IMR-90 (cell line): ENCODE data around the gene GNA14. TPM values are rescaled to one million over a fixed set of nuclear protein-coding genes. Genes with fewer than 3 reads are reported as not detected.

Experiments used
- ATAC-seq: fragments of 200-7000 bp; cut with Tn5 transposase; 2 replicates; pipeline ENCODE4 v1.9.1; 2020; ENCODE audit warnings: low read depth, mild to moderate bottlenecking, moderate library complexity
- BruUV-seq: library from RNA; stranded (reverse); fragments of 400-500 nt; replicated peaks from 2 replicates; lab custom pipeline; 2021; lab: Mats Ljungman, UMichigan
- CTCF ChIA-PET: fragments of 300-600 bp; formaldehyde crosslinking; extraction: SDS; loops from one replicate; lab custom pipeline; 2021; ENCODE audit warnings: antibody characterized with exemption; lab: Yijun Ruan, JAX
- POLR2A ChIA-PET: fragments of 300-600 bp; sonication (Branson Sonifier 250); formaldehyde crosslinking; loops from one replicate; lab custom pipeline; 2022; ENCODE audit warnings: antibody characterized with exemption; ENCODE audit not compliant: unreplicated experiment; lab: Charles Lee
- DNase-seq: peaks from one replicate; pipeline ENCODE4 v3.0.0; 2013
- H2AFZ ChIP-seq: replicated peaks from 2 replicates; pipeline ENCODE3; 2013; ENCODE audit warnings: low read length, mild to moderate bottlenecking; ENCODE audit not compliant: poor library complexity
- H2AK5ac ChIP-seq: 2 replicates; pipeline ENCODE4 v1.6.1; 2013; ENCODE audit warnings: low read depth, low read length, inconsistent platforms
- H2AK9ac ChIP-seq: replicated peaks from 2 replicates; pipeline ENCODE3; 2013; ENCODE audit warnings: mild to moderate bottlenecking, low read depth, low read length, moderate library complexity; ENCODE audit not compliant: poor library complexity
- H2BK120ac ChIP-seq: 2 replicates; pipeline ENCODE4 v1.6.1; 2013; ENCODE audit warnings: low read depth, low read length, inconsistent platforms
- H2BK15ac ChIP-seq: 3 replicates; pipeline ENCODE4 v1.6.1; 2013; ENCODE audit warnings: low read depth, low read length, inconsistent platforms
- H2BK20ac ChIP-seq: 2 replicates; pipeline ENCODE4 v1.6.1; 2013; ENCODE audit warnings: low read depth, mild to moderate bottlenecking, inconsistent platforms, low read length, moderate library complexity
- H2BK5ac ChIP-seq: 2 replicates; pipeline ENCODE4 v1.6.1; 2013; ENCODE audit warnings: mild to moderate bottlenecking, low read depth, low read length, inconsistent platforms; ENCODE audit not compliant: poor library complexity, severe bottlenecking
- H3K14ac ChIP-seq: replicated peaks from 2 replicates; pipeline ENCODE4 v1.6.1; 2013; ENCODE audit warnings: low read depth, low read length, inconsistent platforms
- H3K18ac ChIP-seq: 2 replicates; pipeline ENCODE4 v1.6.1; 2013; ENCODE audit warnings: low read depth, low read length, control low read depth
- H3K23ac ChIP-seq: 2 replicates; pipeline ENCODE4 v1.6.1; 2013; ENCODE audit warnings: low read depth, low read length, inconsistent platforms
- H3K27ac ChIP-seq: 2 replicates; pipeline ENCODE4 v1.5.1; 2013; ENCODE audit warnings: mild to moderate bottlenecking, control low read depth, low read length; ENCODE audit not compliant: insufficient read depth
- H3K27me3 ChIP-seq: 2 replicates; pipeline ENCODE4 v1.6.1; 2013; ENCODE audit warnings: low read length; ENCODE audit not compliant: control insufficient read depth, insufficient read depth
- H3K36me3 ChIP-seq: 2 replicates; pipeline ENCODE4 v1.6.1; 2013; ENCODE audit warnings: low read length, mixed read lengths; ENCODE audit not compliant: control insufficient read depth, insufficient read depth
- H3K4ac ChIP-seq: 2 replicates; pipeline ENCODE4 v1.6.1; 2013; ENCODE audit warnings: low read depth, low read length, inconsistent platforms
- H3K4me1 ChIP-seq: 2 replicates; pipeline ENCODE4 v1.6.1; 2013; ENCODE audit warnings: low read length, mixed read lengths; ENCODE audit not compliant: control insufficient read depth, insufficient read depth
- H3K4me2 ChIP-seq: 2 replicates; pipeline ENCODE4 v1.6.1; 2013; ENCODE audit warnings: low read depth, mild to moderate bottlenecking, control low read depth, low read length, moderate library complexity
- H3K4me3 ChIP-seq: 2 replicates; pipeline ENCODE4 v1.5.1; 2013; ENCODE audit warnings: low read depth, mild to moderate bottlenecking, control low read depth, low read length, moderate library complexity; ENCODE audit not compliant: insufficient read depth
- H3K56ac ChIP-seq: 2 replicates; pipeline ENCODE4 v1.6.1; 2013; ENCODE audit warnings: low read length, inconsistent platforms; ENCODE audit not compliant: insufficient read depth; ENCODE audit errors: extremely low read depth
- H3K79me1 ChIP-seq, 2 experiments: 2 replicates each; pipeline ENCODE4 v1.6.1; 2013; ENCODE audit warnings: low read length in 2 of 2, inconsistent platforms in 1 of 2, low read depth in 1 of 2
- H3K9ac ChIP-seq: 2 replicates; pipeline ENCODE4 v1.6.1; 2013; ENCODE audit warnings: low read depth, low read length, control low read depth
- H3K9me1 ChIP-seq: 2 replicates; pipeline ENCODE4 v1.6.1; 2013; ENCODE audit warnings: low read length, inconsistent platforms; ENCODE audit not compliant: insufficient read depth
- H3K9me3 ChIP-seq: 2 replicates; pipeline ENCODE4 v1.6.1; 2013; ENCODE audit warnings: low read length; ENCODE audit not compliant: control insufficient read depth, insufficient read depth
- H4K20me1 ChIP-seq: 2 replicates; pipeline ENCODE4 v1.6.1; 2013; ENCODE audit warnings: low read length, inconsistent platforms; ENCODE audit not compliant: insufficient read depth
- H4K5ac ChIP-seq: 2 replicates; pipeline ENCODE4 v1.6.1; 2013; ENCODE audit warnings: mild to moderate bottlenecking, low read depth, low read length, control low read depth
- H4K8ac ChIP-seq, 2 experiments: 2 replicates each; pipeline ENCODE4 v1.6.1; 2013; ENCODE audit warnings: low read depth in 2 of 2, low read length in 2 of 2, control low read depth in 1 of 2, inconsistent platforms in 1 of 2
- H4K91ac ChIP-seq: 2 replicates; pipeline ENCODE4 v1.6.1; 2013; ENCODE audit warnings: low read depth, low read length, inconsistent platforms; ENCODE audit not compliant: insufficient read depth
- CEBPB ChIP-seq: IDR thresholded peaks from 2 replicates; pipeline ENCODE4 v1.6.1; 2012; ENCODE audit warnings: low read depth, low read length, improper control_type of control experiment
- CHD1 ChIP-seq: IDR thresholded peaks from 2 replicates; pipeline ENCODE4 v1.6.1; 2012; ENCODE audit warnings: low read depth, low read length, improper control_type of control experiment
- ELK1 ChIP-seq: fragments of 150-350 bp; IDR thresholded peaks from 2 replicates; pipeline ENCODE4 v1.6.1; 2016; ENCODE audit warnings: low read depth, mild to moderate bottlenecking, low read length, moderate library complexity, borderline replicate concordance
- FOS ChIP-seq: fragments of 150-350 bp; IDR thresholded peaks from 2 replicates; pipeline ENCODE4 v1.6.1; 2016; ENCODE audit warnings: low read depth, low read length
- MAFK ChIP-seq: IDR thresholded peaks from 2 replicates; pipeline ENCODE4 v1.6.1; 2012; ENCODE audit warnings: low read depth, low read length, improper control_type of control experiment
- NFE2L2 ChIP-seq: fragments of 150-350 bp; IDR thresholded peaks from 2 replicates; pipeline ENCODE4 v1.6.1; 2016; ENCODE audit warnings: low read depth, mild to moderate bottlenecking, low read length
- POLR2A ChIP-seq: IDR thresholded peaks from 2 replicates; pipeline ENCODE4 v1.6.1; 2012; ENCODE audit warnings: mild to moderate bottlenecking, low read depth, low read length
- RAD21 ChIP-seq: IDR thresholded peaks from 2 replicates; pipeline ENCODE4 v1.6.1; 2012; ENCODE audit warnings: low read length, improper control_type of control experiment
- RFX5 ChIP-seq: IDR thresholded peaks from 2 replicates; pipeline ENCODE4 v1.8.0; 2012; ENCODE audit warnings: low read depth, mild to moderate bottlenecking, low read length, moderate library complexity
- SMC3 ChIP-seq: fragments of 150-350 bp; IDR thresholded peaks from 2 replicates; pipeline ENCODE4 v1.6.1; 2016; ENCODE audit warnings: low read depth, mild to moderate bottlenecking, antibody characterized with exemption, low read length, moderate library complexity
- USF2 ChIP-seq: fragments of 150-350 bp; IDR thresholded peaks from 2 replicates; pipeline ENCODE4 v1.6.1; 2017; ENCODE audit warnings: mild to moderate bottlenecking, antibody characterized with exemption, low read length, low read depth
- WGBS, 2 experiments: methylation state at CpG; one replicate each; pipeline versions ENCODE4 v1.1.5 to v1.1.7; 2013; ENCODE audit warnings: missing lambda C conversion rate in 2 of 2; ENCODE audit not compliant: insufficient read length in 1 of 2; ENCODE audit errors: extremely low coverage in 2 of 2; 5-methylcytosine and 5-hydroxymethylcytosine counted together
- dilution Hi-C: fragments of 300-500 bp; cut with HindIII; formaldehyde crosslinking; loops from one replicate; pipeline ENCODE4 v1.14.3; 2018; ENCODE audit warnings: low sequenced_read_pairs; ENCODE audit not compliant: unreplicated experiment
- in situ Hi-C: fragments of 300-500 bp; cut with MboI; formaldehyde crosslinking; loops from 3 replicates; pipeline ENCODE4 v1.14.3; 2019; ENCODE audit warnings: low sequenced_read_pairs, inconsistent platforms, mixed read lengths
- intact Hi-C: fragments of 100-400 bp; cut with micrococcal nuclease; formaldehyde crosslinking; loops from 2 replicates; pipeline ENCODE4 v1.10.0; 2022
- polyA plus RNA-seq, 3 experiments: library from polyadenylated mRNA; depleted of rRNA; stranded (reverse); fragments of >200 nt; gene quantifications; 2 replicates each; pipeline ENCODE4 v1.2.3, GENCODE V29; 2012; ENCODE audit warnings: low replicate concordance in 1 of 3
- total RNA-seq: library from RNA; depleted of rRNA; stranded (reverse); fragments of >200 nt; gene quantifications from 2 replicates; pipeline ENCODE4 v1.2.3, GENCODE V29; 2012

GNA14 gene
- total and polyA plus RNA-seq, 2 of the 4 experiments (the other 2 are of a cell fraction) = under 0.01 to 0.03 TPM

- dilution Hi-C loops (no loop called here), intact Hi-C loops (no loop called here), in situ Hi-C loops (no loop called here)
- H4K5ac ChIP-seq = no peak overlapping the region
- H3K23ac ChIP-seq = no peak overlapping the region
- H4K8ac ChIP-seq = no peak overlapping the region
- H2AFZ ChIP-seq = peak overlapping the region; percentile 5
- peaks cover 2% of the 10 kb centered on the region; the same call in 1 of the 2 replicates for H3K9me3 ChIP-seq
- H2AK9ac ChIP-seq = no peak overlapping the region
- no peak overlapping the region for H3K4ac ChIP-seq
- no peak overlapping the region for H3K9ac ChIP-seq
- H3K79me1 ChIP-seq = no peaks in the 10 kb centered on the region
- no peak overlapping the region for H3K14ac ChIP-seq
- no peak overlapping the region for H3K56ac ChIP-seq
- CTCF ChIA-PET = no interaction called here
- H2AK5ac ChIP-seq = no peak overlapping the region
- H2BK20ac ChIP-seq = no peak overlapping the region
- ATAC-seq = peak; percentile 51
- peak; percentile 28 for DNase-seq
- H3K4me3 ChIP-seq = no peak overlapping the region
- H2BK120ac ChIP-seq = no peak overlapping the region
- no peaks in the 10 kb centered on the region for H3K9me1 ChIP-seq
- no peak overlapping the region for H3K18ac ChIP-seq
- no peak overlapping the region for H2BK5ac ChIP-seq
- WGBS, 2 experiments = no CpG with 5 or more reads among the region's 9 CpGs
- POLR2A ChIA-PET = no interaction called here
- no peak overlapping the region for H4K91ac ChIP-seq
- no peak overlapping the region for H3K4me2 ChIP-seq
- no peak overlapping the region for H3K27ac ChIP-seq
- H4K20me1 ChIP-seq = no peaks in the 10 kb centered on the region
- TF ChIP-seq CHD1 = no peak
- no peak for TF ChIP-seq USF2
- no peak for TF ChIP-seq MAFK
- no peak for TF ChIP-seq CEBPB
- TF ChIP-seq FOS = no peak
- TF ChIP-seq ELK1 = no peak
- no peak for TF ChIP-seq RAD21
- TF ChIP-seq NFE2L2 = no peak
- TF ChIP-seq RFX5 = no peak
- no peak for TF ChIP-seq POLR2A
- no peak for TF ChIP-seq SMC3
- H2BK15ac ChIP-seq = no peak overlapping the region
- BruUV-seq = no TSS peak
- no peaks in the 10 kb centered on the region for H3K36me3 ChIP-seq
- H3K27me3 ChIP-seq = no peaks in the 10 kb centered on the region
- H3K4me1 ChIP-seq = peaks cover 2% of the 10 kb centered on the region; the same call in 1 of the 2 replicates
Observed at GRCh38 chr9:77475641-77476473, 172.3 kb downstream of the GNA14 start.
